NCI-H460 (cell line): ENCODE measurements around the gene PPIA. TPM values are rescaled to one million over a fixed set of nuclear protein-coding genes. Genes with fewer than 3 reads are reported as not detected.
"Not testable (repeated sequence)": the region's sequence is repeated elsewhere in the genome, so short reads cannot be mapped to it uniquely, and the experiment has no call there.

Experiments used
- DNase-seq: peaks from one replicate; pipeline ENCODE4 v3.0.0-alpha.2; 2016; ENCODE audit warnings: low read depth; ENCODE audit errors: extremely low read depth
- total RNA-seq: library from RNA; depleted of rRNA; stranded (reverse); fragments of >200 nt; shearing (Covaris generic); gene quantifications from 2 replicates; pipeline ENCODE4 v1.2.3, GENCODE V29; 2014

The PPIA gene
- total RNA-seq, 1 experiment from 2014 or later: 4,272 TPM

DNA sequence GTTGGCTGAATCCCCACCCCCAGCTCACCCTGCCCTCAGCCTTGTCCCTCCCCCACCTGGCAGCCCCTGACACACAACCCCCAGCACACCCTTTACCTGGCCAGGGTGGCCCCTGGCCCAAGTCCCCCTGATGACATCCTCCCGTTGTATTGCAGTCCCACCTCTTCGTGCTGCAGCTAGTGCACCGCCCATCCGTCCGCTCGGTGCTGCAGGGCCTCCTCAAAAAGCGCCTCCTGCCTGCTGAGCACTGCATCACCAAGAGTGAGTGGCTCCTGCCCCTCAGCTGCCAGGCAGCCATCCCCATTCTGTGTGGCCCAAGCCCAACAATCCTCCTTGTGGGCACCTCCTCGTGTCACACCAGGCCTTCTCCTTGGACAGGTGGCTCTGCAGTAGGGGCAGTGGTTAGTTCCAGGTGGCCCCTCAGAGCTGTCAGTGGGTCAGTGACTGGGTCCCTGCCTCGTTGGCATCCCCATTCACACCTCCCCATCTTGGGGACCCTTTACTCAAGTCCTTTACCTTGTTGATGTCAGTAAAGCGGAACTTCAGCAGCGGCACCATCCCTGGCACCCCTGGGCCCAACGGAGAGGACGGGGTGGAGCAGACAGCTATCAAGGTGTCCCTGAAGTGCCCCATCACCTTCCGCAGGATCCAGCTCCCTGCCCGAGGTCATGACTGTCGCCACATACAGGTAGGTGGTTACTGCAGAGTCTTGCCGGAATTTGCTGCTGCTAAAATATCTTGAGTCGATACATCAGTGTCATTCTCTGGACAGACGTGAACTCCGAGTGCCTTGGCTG is 33.6 kb upstream of the PPIA start:
- no peak for DNase-seq

DNA sequence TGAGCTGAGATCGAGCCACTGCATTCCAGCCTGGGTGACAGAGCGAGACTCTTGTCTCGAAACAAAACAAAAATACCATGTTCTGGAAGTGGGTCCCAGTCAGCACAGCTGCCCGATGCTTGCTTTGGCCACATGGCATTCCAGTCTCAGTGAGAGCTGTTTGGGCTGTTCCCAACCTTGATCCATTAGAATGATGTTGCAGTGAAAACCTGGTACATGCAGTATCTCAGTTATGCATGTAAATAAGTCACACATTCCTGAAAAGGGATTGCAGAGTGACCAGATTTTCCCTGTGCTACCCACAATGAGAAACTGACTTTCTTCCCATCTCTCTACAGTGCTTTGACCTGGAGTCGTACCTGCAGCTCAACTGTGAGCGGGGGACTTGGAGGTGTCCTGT is 32.4 kb upstream of the PPIA start:
- DNase-seq: no peak

GRCh38 chr7:44764665-44765578 is 31.6 kb upstream of the PPIA start:
- no peak for DNase-seq

- no peak for DNase-seq
Measured at GRCh38 chr7:44765579-44766415, 30.7 kb upstream of the PPIA start.

GRCh38 chr7:44766416-44766801 is 30.1 kb upstream of the PPIA start:
- no peak for DNase-seq

DNA sequence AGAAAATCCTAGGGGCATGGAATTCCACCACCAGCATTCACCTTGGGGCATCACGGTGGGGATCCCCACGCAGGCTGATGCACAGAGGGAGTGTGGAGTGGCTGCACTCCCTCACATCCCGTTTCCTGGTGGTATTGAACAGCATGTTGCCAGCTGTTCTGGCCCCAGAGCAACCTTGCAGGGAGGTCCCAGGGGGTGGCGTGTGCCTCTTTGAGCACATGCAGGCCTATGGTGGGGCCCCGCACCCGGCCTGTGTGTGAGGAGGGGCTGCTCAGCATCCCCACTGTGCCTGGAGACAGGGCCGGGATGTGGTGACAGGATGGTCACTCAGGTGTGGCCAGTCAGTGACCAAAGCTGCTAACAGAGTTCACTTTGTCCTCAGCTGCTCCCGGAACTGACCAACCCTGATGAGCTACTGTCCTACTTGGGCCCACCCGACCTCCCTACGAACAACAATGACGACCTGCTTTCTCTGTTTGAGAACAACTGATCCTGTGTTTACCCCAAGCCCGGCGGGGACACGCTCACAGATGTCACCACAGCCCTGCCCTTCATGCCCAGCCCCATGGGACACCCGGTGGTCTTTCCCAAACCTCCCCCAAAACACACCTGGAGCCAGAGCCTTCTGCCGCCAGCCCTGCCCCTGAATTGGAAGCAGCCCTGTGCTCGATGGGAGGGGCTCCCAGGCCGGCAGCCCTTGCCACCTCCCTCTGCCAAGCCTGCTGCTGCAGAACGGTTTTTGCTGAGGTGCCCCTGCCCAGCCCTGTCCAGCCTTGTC is 29.2 kb upstream of the PPIA start:
- no peak for DNase-seq

- no peak for DNase-seq
Measured at GRCh38 chr7:44767912-44768627, 28.4 kb upstream of the PPIA start.

- no peak for DNase-seq
Measured at GRCh38 chr7:44768628-44769371, 27.7 kb upstream of the PPIA start.

GRCh38 chr7:44769376-44769775 is 27.1 kb upstream of the PPIA start:
- no peak for DNase-seq

GRCh38 chr7:44769776-44770294 is 26.6 kb upstream of the PPIA start:
- peak; percentile 35 for DNase-seq

- DNase-seq: no peak
Measured at GRCh38 chr7:44771358-44771757, 25.1 kb upstream of the PPIA start.

GRCh38 chr7:44772440-44772839 is 24.0 kb upstream of the PPIA start:
- DNase-seq: no peak

GRCh38 chr7:44772867-44773266 is 23.6 kb upstream of the PPIA start:
- no peak for DNase-seq

- not testable (repeated sequence) for DNase-seq
Measured at GRCh38 chr7:44774486-44774885, 22.0 kb upstream of the PPIA start.

DNA sequence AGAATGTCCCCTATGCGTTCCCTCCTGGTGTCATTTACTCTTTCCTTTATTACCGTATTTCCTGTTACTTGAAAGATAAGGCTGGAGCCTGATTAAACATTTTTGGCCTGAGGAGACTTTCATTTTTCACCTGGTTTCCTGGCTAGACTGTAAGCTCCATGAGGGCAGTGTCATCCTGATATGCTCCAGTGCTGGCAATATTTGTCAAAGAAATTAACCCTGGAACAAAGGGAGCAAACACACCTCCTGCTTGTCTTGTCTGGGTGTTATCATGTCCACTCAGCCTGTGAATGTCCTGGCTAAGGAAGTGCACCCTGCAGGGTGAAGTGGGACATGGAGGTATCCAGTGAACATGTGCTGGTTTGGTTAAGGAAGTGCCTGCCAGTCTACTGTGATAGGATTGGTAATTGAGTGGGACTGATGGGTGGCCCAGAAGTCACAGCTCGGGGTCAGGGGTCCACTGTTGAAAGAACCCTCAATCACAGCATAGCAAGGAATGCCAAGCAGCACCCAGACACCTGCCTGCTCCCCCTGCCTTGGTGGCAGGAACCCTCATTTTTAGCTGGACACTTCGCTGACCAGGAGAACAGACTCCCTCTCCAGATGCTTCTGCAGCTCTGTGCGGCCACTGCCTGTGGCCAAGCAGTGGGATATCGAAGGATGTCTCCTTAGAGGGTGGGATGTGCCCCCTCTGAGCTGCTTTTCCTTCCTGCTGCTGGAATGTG is 20.9 kb upstream of the PPIA start:
- DNase-seq: no peak

DNA sequence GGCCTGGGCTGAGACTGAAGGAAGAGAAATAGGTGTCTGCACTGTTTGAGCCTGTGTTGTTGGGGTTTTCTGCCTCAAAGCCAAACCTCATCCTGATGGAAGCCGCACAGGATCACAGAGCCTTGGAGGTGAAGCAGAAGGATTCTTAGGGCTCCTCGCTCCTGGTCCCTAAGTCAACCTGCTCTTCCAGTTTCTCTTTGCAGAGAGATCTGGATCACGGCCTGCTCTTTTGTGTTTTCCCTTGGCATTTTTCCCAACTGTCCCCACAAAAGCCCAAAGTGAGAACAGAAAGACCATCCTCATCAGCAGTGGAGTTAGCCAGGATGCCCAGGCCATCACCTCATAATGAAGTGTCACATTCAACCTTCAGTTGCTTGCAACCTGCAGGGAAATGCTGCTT is 20.3 kb upstream of the PPIA start:
- no peak for DNase-seq

DNA sequence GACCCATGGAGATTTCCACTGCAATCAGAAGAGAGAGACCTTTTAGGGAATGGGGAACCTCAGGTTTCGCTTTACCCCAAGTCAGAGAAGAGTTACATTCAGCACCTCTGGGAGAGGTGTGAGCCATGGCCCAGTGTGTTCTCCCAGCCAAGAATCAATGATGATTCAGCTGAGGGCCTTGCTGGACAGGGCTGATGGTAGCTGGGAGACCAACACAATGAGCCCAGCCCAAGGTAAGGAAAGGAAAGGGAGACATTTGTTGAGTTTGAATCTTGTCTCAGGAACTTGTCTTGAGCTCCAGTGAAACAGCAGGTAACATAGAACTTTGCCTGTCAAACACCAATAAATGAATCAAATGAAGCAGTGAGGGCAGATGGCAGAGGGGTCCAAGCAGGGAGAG is 14.0 kb upstream of the PPIA start:
- no peak for DNase-seq

DNA sequence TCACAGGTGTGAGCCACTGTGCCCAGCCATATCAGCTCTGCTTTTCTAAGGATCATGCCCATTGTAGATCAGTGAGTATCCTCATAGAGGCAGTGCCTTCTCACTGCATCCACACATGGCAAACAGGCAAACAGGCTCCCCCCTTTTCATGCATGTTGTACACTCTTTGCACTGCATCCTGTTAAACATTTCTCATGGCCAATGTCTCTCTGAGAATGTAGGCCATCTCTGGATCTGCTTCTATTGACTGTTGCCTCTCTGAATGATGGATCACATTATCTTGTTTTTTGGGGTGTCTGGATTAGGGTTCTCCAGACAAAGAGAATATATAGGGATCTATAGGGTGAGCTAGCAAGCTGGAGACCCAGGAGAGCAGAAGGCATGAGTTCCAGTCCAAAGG is 13.1 kb upstream of the PPIA start:
- DNase-seq: no peak
